HEK293T (cell line): ENCODE measurements around the gene ATP5PD.

ENCODE experiments used
- CTCF ChIA-PET: fragments of 350-600 bp; formaldehyde crosslinking; extraction: SDS; loops from one replicate; lab custom pipeline; 2021; ENCODE audit warnings: antibody characterized with exemption, inconsistent platforms; lab: Yijun Ruan, JAX
- POLR2A ChIA-PET: fragments of 350-600 bp; formaldehyde crosslinking; extraction: SDS; loops from one replicate; lab custom pipeline; 2020; ENCODE audit warnings: antibody characterized with exemption, inconsistent platforms; lab: Yijun Ruan, JAX
- DNase-seq: peaks from one replicate; pipeline ENCODE4 v3.0.0; 2012; ENCODE audit warnings: mixed read lengths; ENCODE audit errors: extremely low spot score
- ARNT ChIP-seq: fragments of 450-650 bp; IDR thresholded peaks from 2 replicates; pipeline ENCODE4 v1.6.1; 2017; ENCODE audit warnings: mild to moderate bottlenecking
- BHLHE40 ChIP-seq: fragments of 450-650 bp; IDR thresholded peaks from 2 replicates; pipeline ENCODE4 v1.6.1; 2016; ENCODE audit warnings: mild to moderate bottlenecking, moderate library complexity, borderline replicate concordance
- CTBP1 ChIP-seq: fragments of 450-650 bp; IDR thresholded peaks from 2 replicates; pipeline ENCODE4 v1.6.1; 2016; ENCODE audit warnings: borderline replicate concordance
- ELF4 ChIP-seq: fragments of 450-650 bp; IDR thresholded peaks from 2 replicates; pipeline ENCODE4 v1.6.1; 2017; ENCODE audit warnings: antibody characterized with exemption
- FOXA1 ChIP-seq: fragments of 450-650 bp; IDR thresholded peaks from 2 replicates; pipeline ENCODE4 v1.6.1; 2016; ENCODE audit warnings: mild to moderate bottlenecking
- FOXK2 ChIP-seq: fragments of 450-650 bp; IDR thresholded peaks from 2 replicates; pipeline ENCODE4 v1.6.1; 2016; ENCODE audit warnings: mild to moderate bottlenecking
- FOXM1 ChIP-seq: fragments of 450-650 bp; IDR thresholded peaks from 2 replicates; pipeline ENCODE4 v1.6.1; 2017; ENCODE audit warnings: mild to moderate bottlenecking, borderline replicate concordance
- HDGF ChIP-seq: fragments of 450-650 bp; IDR thresholded peaks from 2 replicates; pipeline ENCODE4 v1.6.1; 2017; ENCODE audit warnings: antibody characterized with exemption, borderline replicate concordance
- L3MBTL2 ChIP-seq: fragments of 450-650 bp; conservative IDR thresholded peaks from 2 replicates; pipeline ENCODE4 v1.6.1; 2016; ENCODE audit warnings: mild to moderate bottlenecking
- LEF1 ChIP-seq: fragments of 450-650 bp; IDR thresholded peaks from 2 replicates; pipeline ENCODE4 v1.6.1; 2017; ENCODE audit warnings: mild to moderate bottlenecking, borderline replicate concordance
- NFRKB ChIP-seq: fragments of 450-650 bp; IDR thresholded peaks from 2 replicates; pipeline ENCODE4 v1.6.1; 2016; ENCODE audit warnings: mild to moderate bottlenecking, moderate library complexity
- SP1 ChIP-seq: fragments of 450-650 bp; IDR thresholded peaks from 2 replicates; pipeline ENCODE4 v1.6.1; 2017
- SUZ12 ChIP-seq: fragments of 450-650 bp; IDR thresholded peaks from 2 replicates; pipeline ENCODE4 v1.6.1; 2016; ENCODE audit warnings: mild to moderate bottlenecking
- TARDBP ChIP-seq: fragments of 450-650 bp; IDR thresholded peaks from 2 replicates; pipeline ENCODE4 v1.6.1; 2016
- ZNF384 ChIP-seq: fragments of 450-650 bp; IDR thresholded peaks from 2 replicates; pipeline ENCODE4 v1.6.1; 2016
- TF ChIP-seq, protein P1 (sequence below): fragments of 450-650 bp; IDR thresholded peaks from 2 replicates; pipeline ENCODE4 v1.6.1; 2016

Gene ATP5PD

DNA sequence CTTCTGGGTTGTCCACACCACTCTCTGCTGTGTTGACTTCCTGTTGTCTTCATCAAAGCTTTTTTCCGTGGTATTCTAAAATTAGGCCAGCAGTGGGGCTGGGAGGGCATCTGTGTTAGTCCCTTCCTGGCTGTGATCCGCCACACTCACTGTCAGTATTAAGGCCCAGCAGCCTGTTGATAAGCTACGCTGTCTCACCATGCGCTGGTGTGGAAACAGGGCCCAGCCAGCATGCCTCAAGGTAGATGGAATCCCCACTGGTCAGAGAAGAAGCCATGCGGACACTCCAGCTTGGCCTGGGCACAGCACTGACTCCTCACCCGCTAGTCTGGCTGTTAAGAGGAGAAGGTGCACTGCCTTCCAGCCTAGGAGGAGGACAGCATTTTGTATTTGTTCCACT, 48.0 kb downstream of the ATP5PD start:
- CTCF ChIA-PET = interaction anchor here (0.6 kb wide), 1 partner anchor 64 kb away, joined by 3 read pairs; no protein-coding TSS in a partner anchor
- TF ChIP-seq LEF1 (no peak), ARNT (no peak), ELF4 (no peak), SP1 (no peak), SUZ12 (no peak), L3MBTL2 (no peak), ZNF384 (no peak), NFRKB (no peak), HDGF (no peak), TARDBP (no peak), FOXA1 (no peak)
- DNase-seq = no peak
- POLR2A ChIA-PET = interaction anchor here (0.9 to 2.6 kb wide), 2 partner anchors 11 to 13 kb away, joined by 3 to 19 read pairs; partner anchors contain the start of gene MRPL58

DNA sequence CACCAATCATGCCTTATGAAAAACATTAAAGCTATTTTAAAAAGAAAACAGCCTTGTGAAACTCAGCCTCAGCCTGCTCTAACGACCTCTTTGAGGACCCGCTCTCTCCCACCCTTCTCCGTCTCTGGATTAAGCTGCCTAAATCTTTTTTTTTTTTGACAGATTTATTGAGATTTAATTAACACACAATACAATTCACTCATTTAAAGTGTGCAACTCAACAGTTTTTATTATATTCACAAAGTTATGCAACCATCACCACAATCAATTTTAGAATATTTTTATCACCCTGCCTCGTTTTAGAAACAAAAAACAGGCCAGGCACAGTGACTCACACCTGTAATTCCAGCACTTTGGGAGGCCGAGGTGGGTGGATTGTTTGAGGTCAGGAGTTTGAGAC, 50.9 kb downstream of the ATP5PD start:
- DNase-seq = no peak
- POLR2A ChIA-PET = interaction anchor here (0.6 to 2.4 kb wide), 2 partner anchors 9 to 17 kb away, joined by 3 to 19 read pairs; partner anchors contain the start of gene MRPL58
- CTCF ChIA-PET = no interaction called here
- no peak for TF ChIP-seq SUZ12
- no peak for TF ChIP-seq FOXM1
- TF ChIP-seq L3MBTL2 = no peak
- TF ChIP-seq ELF4 = no peak

DNA sequence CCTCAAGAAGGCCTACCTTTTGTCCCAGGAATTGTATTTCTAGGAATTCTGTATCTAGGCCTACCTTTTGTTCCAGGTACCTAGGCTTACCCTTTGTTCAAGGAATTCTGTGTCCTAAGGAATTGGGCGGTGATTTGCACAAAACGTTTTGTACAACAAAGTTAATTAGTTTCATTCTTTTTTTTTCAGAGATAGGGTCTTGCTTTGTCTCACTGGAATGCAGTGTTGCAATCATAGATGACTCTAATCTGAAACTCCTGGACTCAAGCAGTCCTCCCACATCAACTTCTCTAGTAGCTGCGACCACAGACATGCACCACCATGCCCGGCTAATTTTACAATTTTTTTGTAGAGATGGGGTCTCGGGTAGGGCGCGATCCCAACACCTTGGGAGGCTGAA, 52.3 kb downstream of the ATP5PD start:
- CTCF ChIA-PET = no interaction called here

DNA sequence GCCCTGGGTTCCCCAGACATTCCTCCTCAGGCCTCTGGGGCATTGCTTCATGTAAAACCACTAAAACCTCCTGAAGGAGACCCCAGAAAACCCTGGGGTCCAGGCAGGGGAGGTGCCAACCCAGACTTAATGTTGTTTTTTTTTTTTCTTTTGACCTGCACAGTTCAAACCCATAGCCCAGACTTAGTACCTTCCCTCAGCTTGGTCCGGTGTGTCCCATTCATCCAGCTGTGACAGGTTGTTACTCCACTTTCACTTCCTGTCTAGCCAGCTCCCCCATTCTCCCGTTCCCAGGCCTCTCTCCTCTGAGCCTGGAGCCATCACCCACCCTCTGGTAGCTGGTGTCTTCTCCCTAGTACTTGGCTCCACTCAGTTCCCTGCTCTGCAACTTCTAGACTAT, 54.5 kb downstream of the ATP5PD start:
- no peak for TF ChIP-seq NFRKB
- no peak for TF ChIP-seq TARDBP
- TF ChIP-seq SP1 = no peak
- TF ChIP-seq L3MBTL2 = no peak
- ChIA-PET POLR2A (interaction anchor here (1.2 to 7.3 kb wide), 3 partner anchors 9 to 18 kb away, joined by 3 to 169 read pairs (median 11); partner anchors contain the start of gene MRPL58), CTCF (no interaction called here)

More for the DNA sequence above, 52.3 kb downstream of the ATP5PD start:
- no peak for DNase-seq
- TF ChIP-seq SP1 (no peak), NFRKB (no peak), BHLHE40 (no peak)
- POLR2A ChIA-PET = interaction anchor here (0.9 to 1.8 kb wide), 3 partner anchors 17 to 40 kb away, joined by 3 to 7 read pairs (median 5); partner anchors contain the start of gene MRPL58

DNA sequence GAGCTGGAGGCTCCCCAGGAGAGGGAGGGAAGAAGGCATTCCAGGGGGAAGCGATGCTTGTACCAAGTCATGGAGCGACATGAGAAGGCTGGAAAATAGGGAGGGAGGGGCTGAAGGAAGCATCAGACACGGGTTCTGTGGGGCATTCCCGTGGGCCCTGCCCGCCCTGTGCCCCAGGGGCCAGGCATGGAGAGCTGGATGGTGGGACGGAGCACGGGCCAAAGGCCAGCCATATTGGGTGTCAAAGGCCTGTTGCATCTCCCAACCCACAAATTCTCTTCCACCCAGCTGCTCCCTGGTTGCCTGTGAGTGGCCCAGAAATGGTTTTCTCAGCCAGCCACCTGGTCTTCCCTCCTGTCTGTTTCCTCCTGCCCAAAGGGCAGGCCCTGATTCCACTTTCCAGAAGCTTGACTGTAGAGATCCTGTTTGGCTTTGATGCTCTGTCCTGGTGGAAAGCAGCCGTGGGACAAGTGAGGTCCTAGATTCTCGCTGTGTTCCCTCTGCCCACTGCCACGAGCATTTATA, 56.1 kb downstream of the ATP5PD start:
- DNase-seq = no peak
- POLR2A ChIA-PET = interaction anchor here (0.6 to 7.3 kb wide), 2 partner anchors 9 to 20 kb away, joined by 4 to 169 read pairs; partner anchors contain the start of gene MRPL58
- CTCF ChIA-PET = interaction anchor here (0.7 to 1.6 kb wide), 2 partner anchors 13 to 52 kb away, joined by 3 to 4 read pairs; no protein-coding TSS in a partner anchor
- TF ChIP-seq ELF4 (no peak), FOXM1 (no peak), TARDBP (no peak), FOXA1 (no peak), L3MBTL2 (no peak), BHLHE40 (no peak), SP1 (no peak), NFRKB (no peak), ZNF384 (no peak), SUZ12 (no peak), ARNT (no peak), LEF1 (no peak), HDGF (no peak), CTBP1 (no peak), FOXK2 (no peak)
- TF ChIP-seq, protein P1, sequence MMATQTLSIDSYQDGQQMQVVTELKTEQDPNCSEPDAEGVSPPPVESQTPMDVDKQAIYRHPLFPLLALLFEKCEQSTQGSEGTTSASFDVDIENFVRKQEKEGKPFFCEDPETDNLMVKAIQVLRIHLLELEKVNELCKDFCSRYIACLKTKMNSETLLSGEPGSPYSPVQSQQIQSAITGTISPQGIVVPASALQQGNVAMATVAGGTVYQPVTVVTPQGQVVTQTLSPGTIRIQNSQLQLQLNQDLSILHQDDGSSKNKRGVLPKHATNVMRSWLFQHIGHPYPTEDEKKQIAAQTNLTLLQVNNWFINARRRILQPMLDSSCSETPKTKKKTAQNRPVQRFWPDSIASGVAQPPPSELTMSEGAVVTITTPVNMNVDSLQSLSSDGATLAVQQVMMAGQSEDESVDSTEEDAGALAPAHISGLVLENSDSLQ = no peak

More for the DNA sequence above, 54.5 kb downstream of the ATP5PD start:
- DNase-seq = no peak
